Measurements from ENCODE around the gene KCNK1.

The KCNK1 gene

DNA sequence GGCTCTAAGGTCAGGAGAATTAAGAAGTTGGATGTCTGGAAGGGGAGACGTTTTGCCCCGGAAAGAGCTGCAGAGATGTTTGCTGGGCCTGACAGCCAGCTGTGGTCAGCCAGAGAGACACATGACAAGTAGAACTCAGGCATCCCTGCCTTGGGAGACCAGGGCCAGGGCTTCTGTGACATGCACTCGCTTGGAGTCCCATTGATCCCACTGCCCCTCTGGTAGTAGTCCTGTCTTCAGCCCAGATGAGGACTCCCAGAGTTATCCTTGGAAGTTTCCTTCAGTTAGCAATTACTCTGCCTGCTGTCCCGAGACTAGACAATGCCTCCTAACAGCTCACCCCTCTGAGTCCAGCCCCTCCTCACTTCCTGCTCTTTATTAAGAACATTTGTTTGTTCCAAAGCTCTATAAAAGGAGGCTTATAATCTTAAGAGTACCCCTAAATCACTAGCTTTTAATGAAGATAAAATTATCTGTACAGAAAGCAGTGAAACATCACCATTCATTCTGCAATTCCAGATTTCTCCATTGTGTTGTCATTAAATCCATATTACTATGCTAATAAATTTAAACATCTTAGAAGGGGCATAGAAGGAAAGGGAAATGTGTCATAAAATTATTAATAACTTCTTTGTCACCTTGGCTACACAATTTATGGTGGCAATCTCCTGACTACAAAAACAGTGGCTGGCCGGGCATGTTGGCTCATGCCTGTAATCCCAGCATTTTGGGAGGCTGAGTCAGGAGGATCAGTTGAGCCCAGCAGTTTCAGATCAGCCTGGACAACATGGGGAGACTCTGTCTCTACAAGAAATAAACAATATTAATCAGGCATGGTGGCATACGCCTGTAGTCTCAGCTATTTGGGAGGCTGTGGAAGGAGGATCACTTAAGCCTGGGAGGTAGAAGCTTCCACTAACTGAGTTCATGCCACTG lies 94.2 kb downstream of the KCNK1 start:
- DNase-seq = no peak

- no peak for DNase-seq
Observed at GRCh38 chr1:233710031-233710430, 96.1 kb downstream of the KCNK1 start.

GRCh38 chr1:233710507-233710906 lies 96.6 kb downstream of the KCNK1 start:
- no peak for DNase-seq

DNA sequence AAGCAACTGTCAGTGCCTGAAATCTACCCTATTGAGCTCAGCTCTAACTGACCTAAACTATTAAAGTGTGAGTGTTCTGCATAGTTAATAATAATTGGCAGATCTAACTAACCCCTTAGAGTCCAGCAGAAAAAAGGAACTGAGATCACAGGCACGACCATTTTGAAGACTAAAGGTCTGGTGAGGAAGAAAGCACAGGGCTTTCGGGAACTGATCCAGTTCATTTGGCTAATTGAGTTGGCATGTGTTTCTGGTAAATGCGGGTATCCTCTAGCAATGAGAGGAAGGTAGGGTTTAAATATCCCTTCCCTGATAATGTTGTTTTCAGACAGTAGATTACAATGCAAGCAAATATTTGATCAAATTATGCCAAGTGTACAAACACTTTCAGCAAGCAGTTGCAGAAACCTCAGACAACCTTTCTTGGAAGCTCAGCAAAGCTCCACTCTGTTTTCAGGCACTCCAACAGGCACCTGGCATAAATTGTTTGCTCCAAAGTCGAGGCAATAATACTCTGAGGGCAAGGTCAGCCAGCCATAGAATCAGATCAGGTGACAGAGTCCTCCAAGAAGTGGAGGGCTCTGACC lies 100.8 kb downstream of the KCNK1 start:
- no peak for DNase-seq

GRCh38 chr1:233718057-233718456 lies 104.2 kb downstream of the KCNK1 start:
- DNase-seq = no peak

- DNase-seq = no peak
Observed at GRCh38 chr1:233719655-233720341, 105.9 kb downstream of the KCNK1 start.

- DNase-seq = no peak
Observed at GRCh38 chr1:233721004-233721595, 107.2 kb downstream of the KCNK1 start.

Data from activated CD4-positive, alpha-beta T cell treated with anti-CD3 and anti-CD28 coated beads, Interleukin-2, amount 50 U/mL, for 48 hours (primary cell).